BE2C (cell line): ENCODE data around the gene CCDC93.

Source experiments
- DNase-seq: peaks from one replicate; pipeline ENCODE4 v3.0.0-alpha.2; 2020
- H3K27me3 ChIP-seq: fragments of 250-450 bp; sonication (Bioruptor Pico); 2 replicates; pipeline ENCODE4 v1.5.1; 2020; ENCODE audit warnings: mild to moderate bottlenecking
- H3K36me3 ChIP-seq: fragments of 250-450 bp; sonication (Bioruptor Pico); 2 replicates; pipeline ENCODE4 v1.5.1; 2020; ENCODE audit warnings: mild to moderate bottlenecking
- H3K4me1 ChIP-seq: fragments of 250-450 bp; sonication (Bioruptor Pico); 2 replicates; pipeline ENCODE4 v1.5.1; 2020
- H3K4me3 ChIP-seq: 2 replicates; pipeline ENCODE4 v1.5.1; 2011; ENCODE audit warnings: low read depth, low read length
- H3K9me3 ChIP-seq: fragments of 250-450 bp; sonication (Bioruptor Pico); 2 replicates; pipeline ENCODE4 v1.5.1; 2020
- CTCF ChIP-seq: IDR thresholded peaks from 2 replicates; pipeline ENCODE4 v1.5.1; 2012; ENCODE audit warnings: mild to moderate bottlenecking, low read depth, low read length

Gene CCDC93

DNA sequence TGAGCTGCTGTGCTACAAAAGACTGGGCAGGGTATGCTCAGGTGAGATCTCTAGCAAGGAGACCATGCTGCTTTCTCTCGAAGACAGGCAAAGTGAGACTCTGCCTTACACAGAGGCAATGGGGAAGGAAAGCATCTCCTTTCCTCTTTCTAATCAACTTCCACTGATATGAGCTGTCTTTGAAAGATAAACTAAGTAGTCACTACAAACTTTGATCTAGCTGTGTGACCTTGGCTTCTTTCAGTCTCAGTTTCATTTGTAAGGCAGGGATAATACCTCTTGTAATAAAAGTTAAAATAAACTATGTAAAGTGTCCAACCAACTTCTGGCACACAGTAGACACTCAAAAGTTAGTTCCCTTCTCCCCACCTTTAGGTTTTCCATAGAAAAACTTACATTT lies 7.5 kb downstream of the CCDC93 start:
- Histone ChIP-seq H3K4me1 (no peaks in the 10 kb centered on the region), H3K9me3 (no peaks in the 10 kb centered on the region), H3K4me3 (no peak overlapping the region), H3K36me3 (no peaks in the 10 kb centered on the region), H3K27me3 (no peaks in the 10 kb centered on the region)
- no peak for DNase-seq
- TF ChIP-seq CTCF = no peak

- Histone ChIP-seq H3K9me3 (no peaks in the 10 kb centered on the region), H3K4me1 (no peaks in the 10 kb centered on the region), H3K27me3 (no peaks in the 10 kb centered on the region), H3K36me3 (no peaks in the 10 kb centered on the region), H3K4me3 (no peak overlapping the region)
- peak; percentile 46 for DNase-seq
- TF ChIP-seq CTCF = peak; percentile 69
Observed at GRCh38 chr2:118003396-118003824, 10.5 kb downstream of the CCDC93 start.

- Histone ChIP-seq H3K27me3 (no peaks in the 10 kb centered on the region), H3K4me3 (no peak overlapping the region), H3K36me3 (no peaks in the 10 kb centered on the region), H3K9me3 (no peaks in the 10 kb centered on the region), H3K4me1 (no peaks in the 10 kb centered on the region)
- no peak for DNase-seq
- no peak for TF ChIP-seq CTCF
Observed at GRCh38 chr2:118000041-118000440, 13.8 kb downstream of the CCDC93 start.

DNA sequence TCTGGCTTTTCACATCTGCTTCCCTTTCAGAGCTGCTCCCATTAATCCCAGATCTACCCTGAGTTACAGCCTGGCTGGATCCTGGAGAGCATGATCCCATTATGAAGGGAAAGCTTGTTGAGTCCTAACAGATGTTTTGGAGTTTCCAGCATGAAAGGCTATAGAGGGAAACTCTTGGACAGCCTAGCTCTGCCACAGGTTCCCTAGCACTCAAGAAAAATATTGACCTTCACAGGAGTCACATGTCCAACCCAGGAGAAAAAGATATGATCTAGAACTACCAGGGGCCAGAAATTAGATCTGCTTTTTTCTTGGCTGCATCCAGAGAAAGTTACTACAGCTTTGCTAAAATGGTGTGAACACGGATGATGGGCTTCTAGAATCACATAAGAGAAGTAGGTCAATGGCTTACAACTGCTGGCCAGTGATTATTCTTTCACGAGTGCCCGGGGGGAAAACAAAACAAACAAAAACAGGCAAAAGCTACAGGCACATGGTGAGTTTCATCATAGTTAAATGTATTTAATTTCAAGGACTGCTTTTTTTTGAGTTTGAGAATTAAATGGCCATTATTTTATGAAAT lies 15.9 kb downstream of the CCDC93 start:
- Histone ChIP-seq H3K9me3 (no peaks in the 10 kb centered on the region), H3K4me1 (no peaks in the 10 kb centered on the region), H3K27me3 (no peaks in the 10 kb centered on the region), H3K36me3 (no peaks in the 10 kb centered on the region), H3K4me3 (no peak overlapping the region)
- TF ChIP-seq CTCF = no peak
- DNase-seq = no peak

GRCh38 chr2:117996525-117996924 lies 17.3 kb downstream of the CCDC93 start:
- TF ChIP-seq CTCF = no peak
- H3K27me3 ChIP-seq = no peaks in the 10 kb centered on the region
- no peak overlapping the region for H3K4me3 ChIP-seq
- no peaks in the 10 kb centered on the region for H3K4me1 ChIP-seq
- no peaks in the 10 kb centered on the region for H3K36me3 ChIP-seq
- H3K9me3 ChIP-seq = no peaks in the 10 kb centered on the region
- no peak for DNase-seq

DNA sequence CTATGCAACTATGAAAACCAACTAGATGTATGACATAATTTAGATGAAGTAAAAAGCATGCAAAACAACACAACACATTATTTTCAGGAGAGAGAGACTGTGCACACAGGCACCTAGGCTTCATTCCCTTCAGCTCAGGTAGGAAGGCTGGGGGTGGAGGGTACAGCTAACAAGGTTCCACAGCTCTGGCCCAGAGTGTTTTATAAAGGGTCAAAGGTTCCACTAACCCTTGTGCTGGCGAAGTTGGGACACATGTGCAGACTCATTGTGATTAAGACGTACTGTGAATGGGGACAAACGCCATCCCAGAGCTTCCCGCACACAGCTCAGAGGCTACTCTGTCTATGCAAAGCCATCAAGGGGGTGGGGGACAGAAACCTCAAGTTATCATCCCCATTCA lies 19.1 kb downstream of the CCDC93 start:
- Histone ChIP-seq H3K4me3 (no peak overlapping the region), H3K36me3 (no peaks in the 10 kb centered on the region), H3K4me1 (no peaks in the 10 kb centered on the region), H3K27me3 (no peaks in the 10 kb centered on the region), H3K9me3 (no peaks in the 10 kb centered on the region)
- DNase-seq = no peak
- no peak for TF ChIP-seq CTCF
